ENCODE data around the gene FHIT. TPM values are rescaled to one million over a fixed set of nuclear protein-coding genes. Genes with fewer than 3 reads are reported as not detected.

The FHIT gene
- total and polyA plus RNA-seq, 2 experiments from 2014 or later, result 9.7 to 16.2 TPM

DNA sequence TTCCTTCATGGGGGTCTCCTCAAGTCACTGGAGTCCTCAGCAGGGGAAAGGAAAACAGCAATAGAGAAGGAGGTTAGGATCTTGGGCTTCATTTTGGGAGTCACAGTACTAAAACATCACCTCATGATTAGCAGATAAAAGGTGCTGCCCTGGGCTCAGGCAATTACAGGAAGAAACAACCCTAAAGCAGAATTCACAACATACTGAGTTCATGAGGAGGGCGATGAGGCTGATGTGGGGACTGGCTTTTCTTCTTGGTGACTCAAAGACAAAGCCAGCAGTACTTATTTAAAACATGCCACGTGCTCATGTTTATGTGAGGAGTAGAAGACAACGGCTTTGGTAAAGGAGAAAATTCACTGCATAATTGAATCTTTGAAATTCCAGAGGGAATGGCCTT lies 1379.1 kb downstream of the FHIT start:
- no peak overlapping the region for H3K4me3 ChIP-seq
- H3K36me3 ChIP-seq (replicated peaks; ENCODE audit: insufficient read depth, low read depth), result no peaks in the 10 kb centered on the region
- H2AFZ ChIP-seq, result no peak overlapping the region
- no peaks in the 10 kb centered on the region for H3K79me2 ChIP-seq
- no peak for TF ChIP-seq EZH2phosphoT487 (IDR thresholded peaks at IDR 0.05; ENCODE audit: low read depth, severe bottlenecking, unreplicated experiment)
- TF ChIP-seq, protein P1, sequence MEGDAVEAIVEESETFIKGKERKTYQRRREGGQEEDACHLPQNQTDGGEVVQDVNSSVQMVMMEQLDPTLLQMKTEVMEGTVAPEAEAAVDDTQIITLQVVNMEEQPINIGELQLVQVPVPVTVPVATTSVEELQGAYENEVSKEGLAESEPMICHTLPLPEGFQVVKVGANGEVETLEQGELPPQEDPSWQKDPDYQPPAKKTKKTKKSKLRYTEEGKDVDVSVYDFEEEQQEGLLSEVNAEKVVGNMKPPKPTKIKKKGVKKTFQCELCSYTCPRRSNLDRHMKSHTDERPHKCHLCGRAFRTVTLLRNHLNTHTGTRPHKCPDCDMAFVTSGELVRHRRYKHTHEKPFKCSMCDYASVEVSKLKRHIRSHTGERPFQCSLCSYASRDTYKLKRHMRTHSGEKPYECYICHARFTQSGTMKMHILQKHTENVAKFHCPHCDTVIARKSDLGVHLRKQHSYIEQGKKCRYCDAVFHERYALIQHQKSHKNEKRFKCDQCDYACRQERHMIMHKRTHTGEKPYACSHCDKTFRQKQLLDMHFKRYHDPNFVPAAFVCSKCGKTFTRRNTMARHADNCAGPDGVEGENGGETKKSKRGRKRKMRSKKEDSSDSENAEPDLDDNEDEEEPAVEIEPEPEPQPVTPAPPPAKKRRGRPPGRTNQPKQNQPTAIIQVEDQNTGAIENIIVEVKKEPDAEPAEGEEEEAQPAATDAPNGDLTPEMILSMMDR (IDR thresholded peaks at IDR 0.05; ENCODE audit: poor library complexity), result no peak
- no peak for TF ChIP-seq EZH2 (IDR thresholded peaks at IDR 0.05; ENCODE audit: borderline replicate concordance)
- H3K4me1 ChIP-seq (ENCODE audit: insufficient read depth), result no peaks in the 10 kb centered on the region
- H4K20me1 ChIP-seq (ENCODE audit: insufficient read depth, poor library complexity, severe bottlenecking), result no peaks in the 10 kb centered on the region
- H3K4me2 ChIP-seq, result no peak overlapping the region
- DNase-seq (ENCODE audit: low spot score), result no peak
- 63% methylated on average over 3 of the region's 3 CpGs for WGBS (ENCODE audit: low lambda C conversion rate, missing lambda C conversion rate)
- no peaks in the 10 kb centered on the region for H3K9me3 ChIP-seq (ENCODE audit: low read depth)
- H3K27me3 ChIP-seq, result no peaks in the 10 kb centered on the region
- no peaks in the 10 kb centered on the region for H3K9me2 ChIP-seq (replicated peaks; ENCODE audit: insufficient read depth)
- no peak overlapping the region for H3K27ac ChIP-seq

DNA sequence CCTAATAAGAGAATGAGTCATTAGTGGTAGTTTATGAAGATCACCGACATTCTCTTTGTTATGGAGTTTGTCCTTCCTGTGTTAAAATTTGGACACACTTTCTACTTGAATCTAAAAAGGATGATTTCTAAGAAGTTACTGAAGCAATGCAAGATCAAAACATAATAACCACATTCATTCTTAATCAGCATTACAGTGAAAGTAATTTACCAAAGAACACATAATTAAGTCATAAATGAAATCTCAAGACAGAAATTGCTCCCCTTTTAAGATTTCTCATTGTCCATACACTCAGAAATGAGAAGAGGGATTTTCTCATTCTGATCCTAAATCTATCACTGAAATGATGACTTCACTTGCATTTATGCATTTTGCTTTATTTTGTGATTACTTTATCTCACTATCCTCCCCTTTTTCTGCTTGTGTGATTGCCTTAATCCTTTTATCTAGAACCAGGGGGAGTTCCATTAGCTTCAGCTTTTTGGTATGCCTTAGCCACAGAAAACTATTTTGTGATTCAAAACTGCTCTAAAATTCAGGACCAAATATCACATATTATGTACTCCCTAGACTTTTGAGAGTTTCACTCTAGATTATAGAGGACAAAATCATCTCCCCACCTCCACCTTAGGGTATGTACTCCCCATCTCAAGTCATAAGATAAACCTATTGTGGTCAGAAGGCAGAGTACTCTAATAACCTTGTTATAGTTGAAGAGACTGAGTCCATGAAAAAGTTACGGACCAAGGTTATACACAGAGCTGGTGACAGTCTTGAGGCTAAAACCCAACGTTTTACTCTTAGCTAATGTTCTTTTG lies 1383.9 kb downstream of the FHIT start:
- H3K4me2 ChIP-seq, result no peak overlapping the region
- no peaks in the 10 kb centered on the region for H3K79me2 ChIP-seq
- no peaks in the 10 kb centered on the region for H3K9me2 ChIP-seq (replicated peaks; ENCODE audit: insufficient read depth)
- no peak overlapping the region for H3K27ac ChIP-seq
- TF ChIP-seq, protein P1 (IDR thresholded peaks at IDR 0.05; ENCODE audit: poor library complexity), result no peak
- TF ChIP-seq EZH2 (IDR thresholded peaks at IDR 0.05; ENCODE audit: borderline replicate concordance), result no peak
- TF ChIP-seq EZH2phosphoT487 (IDR thresholded peaks at IDR 0.05; ENCODE audit: low read depth, severe bottlenecking, unreplicated experiment), result no peak
- H3K4me3 ChIP-seq, result no peak overlapping the region
- H4K20me1 ChIP-seq (ENCODE audit: insufficient read depth, poor library complexity, severe bottlenecking), result no peaks in the 10 kb centered on the region
- H3K27me3 ChIP-seq, result no peaks in the 10 kb centered on the region
- 70% methylated on average over 3 of the region's 3 CpGs for WGBS (ENCODE audit: low lambda C conversion rate, missing lambda C conversion rate)
- no peaks in the 10 kb centered on the region for H3K9me3 ChIP-seq (ENCODE audit: low read depth)
- no peaks in the 10 kb centered on the region for H3K36me3 ChIP-seq (replicated peaks; ENCODE audit: insufficient read depth, low read depth)
- H3K4me1 ChIP-seq (ENCODE audit: insufficient read depth), result no peaks in the 10 kb centered on the region
- DNase-seq (ENCODE audit: low spot score), result no peak
- H2AFZ ChIP-seq, result no peak overlapping the region

DNA sequence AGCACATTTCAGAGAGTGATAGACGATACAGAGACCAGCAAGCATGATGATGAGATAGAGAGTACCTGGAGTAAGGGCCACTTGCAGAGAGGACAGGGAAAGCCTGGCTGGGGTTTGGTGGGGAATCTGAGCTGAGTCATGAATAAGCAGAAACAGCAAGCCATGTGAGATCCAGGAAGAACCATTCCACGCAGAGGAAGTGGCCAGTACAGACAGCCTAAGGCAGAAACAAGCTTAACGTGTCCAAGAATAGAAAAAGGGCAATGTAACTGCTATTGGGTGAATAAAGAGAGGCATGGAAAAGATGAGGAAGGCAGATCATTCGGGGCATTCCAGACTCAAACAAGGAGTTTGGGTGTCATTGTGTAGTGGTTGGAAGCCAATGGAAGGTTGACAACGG lies 1385.2 kb downstream of the FHIT start:
- WGBS (ENCODE audit: low lambda C conversion rate, missing lambda C conversion rate), result 90% methylated on average over 5 of the region's 5 CpGs
- H3K9me3 ChIP-seq (ENCODE audit: low read depth), result no peaks in the 10 kb centered on the region

DNA sequence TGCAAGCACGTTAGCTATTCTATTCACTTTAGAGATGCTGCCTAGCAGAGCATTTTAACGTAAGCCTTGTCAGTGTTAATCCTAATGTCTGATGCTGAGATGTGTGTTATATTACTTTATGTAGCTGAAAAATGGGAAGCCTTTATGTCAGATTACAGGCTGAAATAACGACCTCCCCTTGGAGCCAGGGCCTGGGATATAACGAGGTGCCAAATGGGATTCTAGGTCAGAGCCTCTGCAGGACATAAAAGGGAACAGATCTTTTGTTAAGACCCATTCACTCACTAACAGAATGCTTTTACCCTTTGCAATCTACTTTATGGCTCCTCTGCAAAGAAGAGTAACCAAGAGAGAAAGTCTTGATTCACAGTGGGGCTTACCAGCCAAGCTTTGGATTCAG lies 1385.9 kb downstream of the FHIT start:
- no peak for DNase-seq (ENCODE audit: low spot score)
- Histone ChIP-seq H3K9me2 (replicated peaks; ENCODE audit: insufficient read depth) (no peaks in the 10 kb centered on the region), H4K20me1 (ENCODE audit: insufficient read depth, poor library complexity, severe bottlenecking) (no peaks in the 10 kb centered on the region), H3K4me2 (no peak overlapping the region), H3K27me3 (no peaks in the 10 kb centered on the region), H3K79me2 (no peaks in the 10 kb centered on the region), H3K4me3 (no peak overlapping the region), H3K4me1 (ENCODE audit: insufficient read depth) (no peaks in the 10 kb centered on the region), H2AFZ (no peak overlapping the region), H3K36me3 (replicated peaks; ENCODE audit: insufficient read depth, low read depth) (no peaks in the 10 kb centered on the region), H3K9me3 (ENCODE audit: low read depth) (no peaks in the 10 kb centered on the region), H3K27ac (no peak overlapping the region)
- TF ChIP-seq EZH2phosphoT487 (IDR thresholded peaks at IDR 0.05; ENCODE audit: low read depth, severe bottlenecking, unreplicated experiment) (no peak), EZH2 (IDR thresholded peaks at IDR 0.05; ENCODE audit: borderline replicate concordance) (no peak)
- TF ChIP-seq, protein P1 (IDR thresholded peaks at IDR 0.05; ENCODE audit: poor library complexity), result no peak
- 66% methylated on average over 4 of the region's 4 CpGs for WGBS (ENCODE audit: low lambda C conversion rate, missing lambda C conversion rate)

More for the DNA sequence above, 1385.2 kb downstream of the FHIT start:
- no peak overlapping the region for H2AFZ ChIP-seq
- no peak overlapping the region for H3K27ac ChIP-seq
- DNase-seq (ENCODE audit: low spot score), result no peak
- TF ChIP-seq EZH2phosphoT487 (IDR thresholded peaks at IDR 0.05; ENCODE audit: low read depth, severe bottlenecking, unreplicated experiment), result no peak
- H3K36me3 ChIP-seq (replicated peaks; ENCODE audit: insufficient read depth, low read depth), result no peaks in the 10 kb centered on the region
- no peak overlapping the region for H3K4me2 ChIP-seq
- no peak overlapping the region for H3K4me3 ChIP-seq
- no peaks in the 10 kb centered on the region for H3K4me1 ChIP-seq (ENCODE audit: insufficient read depth)
- H4K20me1 ChIP-seq (ENCODE audit: insufficient read depth, poor library complexity, severe bottlenecking), result no peaks in the 10 kb centered on the region
- H3K79me2 ChIP-seq, result no peaks in the 10 kb centered on the region
- H3K27me3 ChIP-seq, result no peaks in the 10 kb centered on the region
- no peaks in the 10 kb centered on the region for H3K9me2 ChIP-seq (replicated peaks; ENCODE audit: insufficient read depth)

All from hepatocyte (in vitro differentiated cells).